Stimulated activated CD4-positive, alpha-beta T cell treated with anti-CD3 and anti-CD28 coated beads, Interleukin-4, amount 100 ng/mL, for 4 hours (primary cell): ENCODE data around the gene CSF3R.
"Not testable (repeated sequence)": the region's sequence is repeated elsewhere in the genome, so short reads cannot be mapped to it uniquely, and the experiment has no call there.

Source experiments
- DNase-seq, 2 experiments: peaks; one replicate each; pipeline ENCODE4 v3.0.0-alpha.2; 2020

Gene CSF3R

GRCh38 chr1:36512842-36513241, 30.1 kb upstream of the CSF3R start:
- no peak for DNase-seq

- DNase-seq: no peak
Observed at GRCh38 chr1:36511804-36512798, 29.4 kb upstream of the CSF3R start.

GRCh38 chr1:36511220-36511619, 28.5 kb upstream of the CSF3R start:
- not testable (repeated sequence) for DNase-seq

GRCh38 chr1:36510418-36510817, 27.7 kb upstream of the CSF3R start:
- no peak for DNase-seq

- DNase-seq: no peak
Observed at GRCh38 chr1:36508257-36508656, 25.5 kb upstream of the CSF3R start.

GRCh38 chr1:36506276-36506920, 23.7 kb upstream of the CSF3R start:
- DNase-seq: no peak

- DNase-seq: no peak
Observed at GRCh38 chr1:36503733-36504132, 21.0 kb upstream of the CSF3R start.

GRCh38 chr1:36503159-36503558, 20.4 kb upstream of the CSF3R start:
- DNase-seq: no peak

GRCh38 chr1:36502616-36503015, 19.9 kb upstream of the CSF3R start:
- DNase-seq: no peak

- DNase-seq: not testable (repeated sequence)
Observed at GRCh38 chr1:36501911-36502310, 19.2 kb upstream of the CSF3R start.

GRCh38 chr1:36497207-36497606, 14.5 kb upstream of the CSF3R start:
- DNase-seq: no peak

GRCh38 chr1:36494971-36495370, 12.3 kb upstream of the CSF3R start:
- no peak for DNase-seq

- no peak for DNase-seq
Observed at GRCh38 chr1:36493524-36493923, 10.8 kb upstream of the CSF3R start.

GRCh38 chr1:36492491-36492890, 9.8 kb upstream of the CSF3R start:
- DNase-seq: no peak

- DNase-seq: not testable (repeated sequence)
Observed at GRCh38 chr1:36489258-36490051, 6.7 kb upstream of the CSF3R start.

GRCh38 chr1:36487906-36488305, 5.2 kb upstream of the CSF3R start:
- no peak for DNase-seq

GRCh38 chr1:36487336-36487725, 4.6 kb upstream of the CSF3R start:
- not testable (repeated sequence) for DNase-seq

GRCh38 chr1:36486439-36487335, 4.0 kb upstream of the CSF3R start:
- DNase-seq: no peak

GRCh38 chr1:36486093-36486438, 3.4 kb upstream of the CSF3R start:
- no peak for DNase-seq

- DNase-seq: no peak
Observed at GRCh38 chr1:36484099-36484498, 1.4 kb upstream of the CSF3R start.

- no peak for DNase-seq
Observed at GRCh38 chr1:36481771-36482723, 666 bp downstream of the CSF3R start.
